HG03439 (cell line): Measurements from ENCODE around the gene DMD.

ENCODE experiments used
- ATAC-seq: cut with Tn5 transposase; IDR thresholded peaks from one replicate; pipeline ENCODE4 v1.9.1; 2021; ENCODE audit warnings: mild to moderate bottlenecking, moderate library complexity; ENCODE audit not compliant: unreplicated experiment

Gene DMD

DNA sequence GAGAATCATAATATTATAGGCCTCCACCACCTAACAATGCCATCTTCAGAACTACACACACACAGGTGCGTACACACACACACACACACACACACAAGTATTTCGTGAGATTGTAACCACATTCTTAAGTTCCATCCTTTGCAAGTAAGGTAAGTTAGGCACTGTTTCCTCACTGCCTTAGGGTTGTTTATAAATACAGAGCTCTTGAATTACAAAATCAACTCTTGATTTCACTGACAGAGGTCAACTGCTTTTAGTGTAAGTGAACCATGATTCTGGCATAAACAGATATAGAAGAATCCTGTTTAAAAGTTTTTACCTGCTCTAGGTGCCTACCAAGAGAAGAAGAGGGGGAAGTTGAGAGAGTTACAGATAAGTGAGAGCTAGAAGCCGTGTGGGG, 166.1 kb downstream of the DMD start:
- no peak for ATAC-seq

DNA sequence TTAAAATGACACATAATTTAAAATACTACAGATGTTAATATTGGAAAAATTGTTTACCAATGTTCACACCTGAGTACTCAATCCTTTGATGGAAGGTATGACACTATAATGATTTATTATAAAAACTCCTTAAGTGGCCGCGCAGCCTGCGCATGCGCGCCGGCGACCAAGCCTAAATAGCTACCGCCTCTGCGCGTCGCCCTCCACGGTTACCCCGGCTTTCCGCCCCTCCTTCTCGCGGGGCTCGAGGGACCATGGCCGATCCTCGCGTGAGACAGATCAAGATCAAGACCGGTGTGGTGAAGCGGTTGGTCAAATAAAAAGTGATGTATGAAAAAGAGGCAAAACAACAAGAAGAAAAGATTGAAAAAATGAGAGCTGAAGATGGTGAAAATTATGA, 170.2 kb downstream of the DMD start:
- ATAC-seq: no peak

DNA sequence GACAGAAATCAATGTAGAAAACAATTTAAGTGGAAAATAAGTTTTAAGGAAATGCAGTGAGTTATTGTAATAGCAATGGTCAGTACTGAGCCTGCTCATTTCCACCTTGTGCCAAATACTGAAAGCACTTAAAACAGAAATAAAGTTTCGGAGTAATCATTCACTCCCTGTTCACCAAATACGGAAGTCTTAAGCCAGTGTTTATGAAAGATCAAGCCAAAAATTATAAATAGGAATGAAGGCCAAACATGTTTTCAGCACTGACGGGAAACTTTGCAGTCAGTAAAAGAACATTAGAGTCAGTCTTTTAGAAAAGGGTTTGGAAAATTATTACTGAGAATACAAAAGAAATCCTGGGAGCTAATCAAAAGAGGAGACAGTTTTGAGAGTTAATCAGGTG, 178.6 kb downstream of the DMD start:
- no peak for ATAC-seq

DNA sequence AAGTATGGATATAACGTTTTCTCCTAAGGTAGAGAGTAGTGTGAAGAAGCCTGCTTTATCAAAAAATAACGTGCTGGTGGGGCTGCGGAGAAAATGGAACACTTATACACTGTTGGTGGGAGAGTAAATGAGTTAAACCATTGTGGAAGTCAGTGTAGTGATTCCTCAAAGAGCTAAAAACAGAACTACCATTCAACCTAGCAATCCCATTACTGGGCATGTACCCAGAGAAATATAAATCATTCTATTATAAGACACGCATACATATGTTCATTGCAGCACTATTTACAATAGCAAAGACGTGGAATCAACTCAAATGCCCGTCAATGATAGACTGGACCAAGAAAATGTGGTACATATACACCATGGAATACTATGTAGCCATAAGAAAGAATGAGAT, 196.4 kb downstream of the DMD start:
- ATAC-seq: no peak

DNA sequence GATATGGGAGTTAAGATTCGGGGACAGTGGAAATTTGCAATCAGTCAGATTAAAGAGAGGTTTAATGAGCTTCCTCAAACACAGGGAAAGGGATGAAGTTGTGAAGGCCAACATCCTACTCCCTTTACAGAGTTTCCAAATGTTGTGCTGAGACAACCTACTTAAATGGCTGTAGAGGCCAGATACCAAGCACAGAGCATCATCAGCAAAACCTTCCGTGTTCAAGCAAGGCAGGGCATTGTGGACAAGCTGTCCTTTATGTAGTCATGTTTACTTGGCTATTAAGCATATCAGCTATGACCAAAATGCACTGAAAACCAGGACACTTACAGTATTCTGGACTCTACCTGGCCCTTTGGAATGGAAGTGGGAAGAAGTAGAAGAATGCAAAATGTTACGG, 197.3 kb downstream of the DMD start:
- ATAC-seq: no peak

DNA sequence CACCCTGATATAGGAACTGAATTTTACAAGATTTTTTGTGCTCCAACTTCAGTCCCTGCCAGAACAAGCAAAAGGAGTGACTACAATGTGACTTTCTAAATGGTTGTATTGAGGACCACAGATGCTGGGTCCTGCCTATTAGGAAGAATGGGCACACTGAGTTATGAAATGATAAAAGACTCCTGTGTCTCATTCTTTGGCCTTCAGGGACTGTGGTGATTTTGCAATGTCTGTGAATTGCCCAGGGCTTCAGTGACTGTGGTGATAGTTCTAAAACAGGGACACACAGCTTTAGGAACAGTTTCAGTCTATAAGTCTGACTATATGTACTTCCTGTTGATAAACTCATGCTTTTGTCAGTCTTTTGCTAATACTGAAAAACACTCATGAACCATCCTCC, 210.2 kb downstream of the DMD start:
- ATAC-seq: no peak

DNA sequence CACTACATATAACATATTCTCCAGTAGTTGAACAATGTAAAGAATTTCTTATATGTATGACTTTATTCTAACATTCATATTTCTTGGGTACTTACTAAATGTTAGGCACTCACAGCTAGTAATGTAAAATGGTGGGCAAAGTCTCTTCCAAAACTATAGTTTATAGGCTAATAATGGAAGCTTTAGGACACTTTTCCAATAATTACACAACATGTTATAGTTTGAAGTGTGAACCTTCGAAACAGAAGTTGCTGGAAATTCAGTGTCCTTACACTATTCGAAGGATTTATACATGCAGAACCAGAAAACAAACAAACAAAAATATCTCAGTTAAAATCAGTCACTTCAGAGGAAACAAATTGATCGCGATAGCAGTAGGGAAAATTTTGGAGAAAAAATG, 212.6 kb downstream of the DMD start:
- no peak for ATAC-seq

DNA sequence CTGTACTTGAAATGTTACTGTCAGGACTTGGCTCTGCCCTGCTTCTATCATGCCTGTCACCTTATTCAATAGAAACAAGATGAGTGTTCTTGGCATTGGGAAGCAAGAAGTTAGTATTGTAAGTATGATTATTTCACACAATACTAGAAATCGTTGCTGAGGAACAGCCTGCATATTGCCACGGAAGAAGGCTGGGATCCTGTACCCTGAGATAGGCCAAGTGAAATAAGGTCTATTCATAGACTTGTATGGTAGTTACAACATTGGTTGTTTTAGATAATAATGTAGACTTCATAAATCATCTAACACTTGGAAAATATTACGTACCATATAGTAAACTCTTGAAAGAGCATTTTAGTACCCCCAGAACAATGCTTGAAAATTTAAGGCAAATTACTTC, 215.9 kb downstream of the DMD start:
- ATAC-seq: no peak

DNA sequence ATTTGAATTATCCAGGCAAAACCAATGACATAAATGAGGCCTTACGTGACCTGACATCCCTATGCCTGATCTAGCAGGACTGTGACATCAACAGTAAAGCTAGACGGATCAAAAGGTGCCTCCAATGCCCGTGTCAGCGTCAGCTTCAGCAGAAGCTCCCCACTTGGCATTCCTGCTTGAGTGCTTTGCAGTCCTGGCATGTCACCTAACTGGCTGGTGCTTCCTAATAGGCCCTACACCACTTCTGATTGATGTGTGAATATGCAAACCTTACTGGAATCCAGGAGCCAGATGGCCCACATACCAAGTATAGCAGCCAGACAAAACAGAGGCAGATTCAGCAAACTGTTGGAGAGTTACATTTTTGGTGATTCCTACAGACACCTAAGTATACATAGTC, 224.2 kb downstream of the DMD start:
- ATAC-seq: no peak

DNA sequence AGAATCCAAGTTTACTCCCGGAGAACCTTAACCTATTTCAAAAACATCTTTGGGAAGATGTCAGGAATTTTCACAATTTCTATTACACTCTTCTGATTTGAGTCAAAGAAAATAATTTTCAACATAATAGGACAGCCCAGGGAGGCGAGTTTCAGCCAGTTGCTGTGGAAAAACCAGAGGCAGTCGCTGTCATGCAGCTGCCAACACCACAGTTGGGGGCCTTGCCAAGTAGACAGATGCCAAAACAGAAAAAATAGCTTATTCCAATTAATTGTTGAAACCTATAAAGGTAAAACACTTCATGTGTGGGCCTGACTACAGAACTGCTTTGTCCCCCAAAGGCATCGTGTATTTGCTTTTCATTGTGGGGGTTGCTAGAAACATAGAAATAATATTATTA, 225.8 kb downstream of the DMD start:
- ATAC-seq: no peak

DNA sequence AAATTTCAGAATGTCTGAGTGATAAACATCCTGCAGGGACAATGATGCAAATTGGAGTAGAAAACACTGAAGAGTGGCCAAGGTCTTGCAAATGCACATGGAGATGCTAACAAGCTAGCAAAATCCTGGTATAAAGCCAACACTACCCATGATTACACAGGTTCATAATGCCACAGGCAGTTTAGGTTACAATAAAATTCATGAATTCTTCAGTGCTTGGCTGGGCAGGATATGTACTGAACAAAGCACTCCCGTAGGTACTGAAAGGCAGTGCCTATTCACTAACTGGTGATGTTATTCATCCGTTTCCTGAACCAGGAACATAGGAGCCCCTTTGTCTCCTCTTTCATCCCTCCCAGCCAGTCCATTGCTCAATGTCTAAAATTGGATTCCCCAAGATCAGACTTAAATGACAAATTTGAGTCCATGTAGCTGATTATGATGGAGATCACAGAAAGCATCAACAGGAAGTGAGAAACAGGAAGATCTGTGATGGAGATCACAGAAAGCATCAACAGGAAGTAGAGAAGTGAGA, 244.5 kb downstream of the DMD start:
- no peak for ATAC-seq

DNA sequence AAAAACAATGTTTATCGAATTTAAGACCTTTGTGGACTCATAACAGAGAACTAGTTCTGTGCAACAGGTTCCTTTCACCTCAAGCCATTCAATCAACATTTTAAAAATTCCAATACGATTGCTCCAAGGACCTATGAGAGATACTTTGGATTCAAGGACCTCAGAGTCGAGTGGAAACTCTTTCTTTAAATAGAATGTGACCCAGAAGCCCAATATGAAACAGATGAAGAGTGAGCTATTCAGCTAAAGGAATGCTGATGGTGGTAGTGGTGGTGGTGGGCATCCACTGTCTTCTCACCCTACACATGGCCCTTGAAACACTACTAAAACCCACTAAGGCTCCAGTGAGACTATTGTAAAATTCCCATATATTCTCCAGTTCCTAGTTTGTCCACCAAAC, 257.2 kb downstream of the DMD start:
- no peak for ATAC-seq

DNA sequence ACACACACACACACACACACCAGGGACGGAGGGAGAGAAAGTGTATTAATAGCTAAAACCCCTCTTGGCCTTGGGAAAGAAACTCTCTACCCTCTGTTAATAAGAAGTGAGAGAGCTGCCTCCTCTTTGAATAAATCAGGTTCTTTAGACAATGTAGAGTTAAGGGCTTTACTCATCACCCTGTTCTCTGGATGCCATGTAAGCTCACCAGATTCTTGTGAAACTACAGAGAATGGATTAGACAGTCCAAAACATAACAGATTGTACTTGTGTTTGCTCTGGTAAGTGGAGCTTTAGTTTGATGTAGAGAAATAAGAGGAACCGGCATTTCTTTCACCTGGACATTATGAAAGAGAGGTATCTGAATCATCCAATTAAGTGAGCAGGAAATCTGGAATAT, 263.2 kb downstream of the DMD start:
- no peak for ATAC-seq

DNA sequence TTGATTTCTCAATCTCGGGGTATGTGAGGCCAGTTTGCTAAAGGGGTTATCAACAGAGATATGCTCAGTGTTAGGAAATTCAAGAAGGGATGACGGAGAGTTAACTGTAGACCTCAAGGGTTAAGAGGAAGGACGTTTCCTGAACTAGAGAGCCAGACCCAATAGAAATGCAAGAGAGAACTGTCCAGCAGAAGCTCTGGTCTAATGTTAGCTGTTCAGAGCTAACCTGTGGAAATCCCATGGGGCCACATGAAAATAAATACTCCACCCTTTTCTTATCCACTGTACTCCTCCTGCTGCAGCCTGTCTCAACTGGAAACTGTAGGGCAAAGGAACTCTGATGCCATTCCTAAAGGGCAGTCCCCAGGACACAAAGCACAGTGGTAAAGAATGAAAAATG, 274.3 kb downstream of the DMD start:
- no peak for ATAC-seq

DNA sequence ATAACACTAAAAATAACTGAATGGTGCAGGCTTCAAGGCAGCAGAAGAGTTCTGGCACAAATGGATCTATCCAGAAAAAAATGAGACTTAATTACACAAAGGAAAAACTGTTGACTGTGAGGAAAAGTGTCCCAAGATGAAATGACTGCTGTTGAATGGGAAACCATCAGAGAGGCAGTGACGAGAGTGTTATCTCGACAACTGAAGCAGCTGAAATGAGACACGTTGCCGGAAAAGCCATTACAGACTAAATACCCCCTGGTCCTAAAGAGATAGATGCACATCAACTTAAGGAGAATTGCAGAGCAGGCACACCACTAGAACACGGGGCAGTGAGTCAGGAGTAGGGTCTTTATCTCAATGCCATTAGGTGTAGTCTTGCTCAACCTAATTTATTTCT, 277.8 kb downstream of the DMD start:
- ATAC-seq: no peak

DNA sequence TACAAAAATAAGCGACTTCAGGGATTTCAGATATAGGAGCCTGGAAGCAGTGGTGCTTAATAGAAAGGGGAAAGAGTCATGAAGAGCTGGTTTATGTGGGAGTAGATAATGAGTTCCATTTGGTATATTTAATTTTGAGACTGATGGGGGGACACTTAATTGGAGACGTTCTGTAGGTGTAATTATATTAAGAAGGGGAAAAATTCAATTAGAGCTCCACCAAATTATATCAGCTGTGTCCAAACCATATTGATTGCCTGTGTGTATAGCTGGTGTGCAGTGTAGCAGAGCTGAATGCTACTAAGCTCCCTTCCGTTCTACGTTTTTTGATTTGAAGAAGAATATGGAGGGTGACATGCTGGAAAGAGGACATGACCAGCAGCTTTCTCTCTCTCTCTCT, 282.3 kb downstream of the DMD start:
- ATAC-seq: no peak

DNA sequence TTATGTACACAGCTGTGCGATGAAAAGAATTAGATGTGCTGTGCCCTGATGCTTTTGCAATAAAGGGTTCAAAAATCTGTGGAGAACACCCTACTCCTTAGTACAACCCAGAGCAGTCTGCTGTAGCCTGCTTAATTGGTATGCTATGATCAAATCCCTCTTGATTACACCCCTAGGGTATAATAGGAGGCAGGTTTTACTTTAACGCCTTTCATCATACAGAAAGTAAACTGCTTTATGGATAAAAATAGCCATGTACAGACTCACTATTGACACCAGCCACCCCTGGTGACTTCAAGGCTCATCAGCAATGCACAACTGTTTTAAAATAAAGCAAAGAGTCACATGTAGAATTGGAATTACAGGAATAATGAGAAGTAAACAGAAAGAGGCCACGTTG, 315.3 kb downstream of the DMD start:
- no peak for ATAC-seq

DNA sequence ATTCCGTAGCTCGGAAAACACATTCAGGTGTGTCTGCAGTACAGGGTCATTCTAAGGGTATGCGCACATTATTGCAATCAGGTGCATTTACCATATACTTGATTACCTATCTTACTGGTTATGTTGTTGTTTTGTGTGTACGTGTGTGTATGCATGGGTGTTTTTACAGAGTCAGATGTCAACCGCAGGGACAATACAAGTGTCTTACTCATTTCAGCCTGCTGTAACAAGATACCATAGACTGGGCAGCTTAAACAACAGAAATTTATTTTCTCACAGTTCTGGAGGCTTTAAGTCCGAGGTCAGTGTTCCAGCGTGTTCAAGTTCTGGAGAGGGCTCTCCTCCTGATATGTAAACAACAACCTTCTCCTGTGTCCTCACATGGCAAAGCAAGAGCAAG, 316.7 kb downstream of the DMD start:
- no peak for ATAC-seq

DNA sequence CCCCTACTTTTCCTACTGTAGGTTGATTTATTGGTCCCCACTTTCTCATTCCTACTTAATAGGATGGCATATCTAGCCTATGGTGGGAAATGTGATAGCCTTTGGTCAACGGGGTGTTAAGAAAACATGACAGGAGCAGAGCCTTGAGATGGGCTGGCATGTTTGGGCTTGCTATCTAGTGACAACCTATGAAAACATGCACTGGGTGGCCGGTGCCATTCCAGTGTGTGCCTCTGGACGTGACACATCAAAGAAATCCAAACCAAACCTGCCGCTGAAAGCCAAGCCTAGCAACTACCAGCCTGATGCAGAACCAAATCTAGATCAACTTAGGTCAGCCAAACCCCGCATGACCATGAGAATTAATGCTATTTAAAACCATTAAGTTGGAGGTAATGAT, 317.6 kb downstream of the DMD start:
- ATAC-seq: no peak

DNA sequence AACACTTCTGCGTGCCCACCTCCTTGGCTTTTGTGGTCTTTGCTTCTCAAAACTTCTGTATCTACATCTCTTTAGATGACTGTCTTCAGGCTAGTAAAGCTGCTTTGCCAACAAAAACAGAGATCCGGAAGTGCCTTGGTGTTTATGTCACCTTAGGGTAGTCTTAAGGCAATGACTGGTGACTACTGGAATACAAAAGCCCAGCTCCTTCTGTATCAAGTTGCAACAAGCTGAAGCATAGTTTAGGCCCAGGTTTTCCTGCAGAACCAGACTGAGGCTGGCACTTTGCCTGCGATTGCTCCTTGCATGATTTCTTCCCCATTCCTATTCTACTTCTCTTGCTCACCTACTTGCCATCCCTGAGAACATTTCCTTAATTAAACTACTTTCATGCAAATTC, 333.8 kb downstream of the DMD start:
- ATAC-seq: no peak

DNA sequence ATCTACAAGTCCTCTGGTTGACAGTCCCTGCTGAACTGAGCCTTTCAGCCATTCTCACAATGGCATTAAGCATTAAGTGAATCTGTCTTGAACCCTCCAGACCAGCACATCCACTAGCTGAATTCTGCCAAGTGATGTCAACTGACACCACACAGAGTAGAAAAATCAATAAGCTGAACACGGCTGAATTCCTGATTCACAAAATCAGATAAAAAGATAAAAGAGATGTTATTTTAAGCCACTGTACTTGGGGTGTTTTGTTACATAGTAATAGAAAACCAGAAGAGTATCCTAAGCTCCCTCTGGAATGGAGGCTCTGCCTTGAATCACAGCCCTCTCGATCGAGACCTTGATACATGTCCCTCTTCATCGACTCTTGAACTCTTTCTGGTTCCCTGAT, 336.5 kb downstream of the DMD start:
- no peak for ATAC-seq

DNA sequence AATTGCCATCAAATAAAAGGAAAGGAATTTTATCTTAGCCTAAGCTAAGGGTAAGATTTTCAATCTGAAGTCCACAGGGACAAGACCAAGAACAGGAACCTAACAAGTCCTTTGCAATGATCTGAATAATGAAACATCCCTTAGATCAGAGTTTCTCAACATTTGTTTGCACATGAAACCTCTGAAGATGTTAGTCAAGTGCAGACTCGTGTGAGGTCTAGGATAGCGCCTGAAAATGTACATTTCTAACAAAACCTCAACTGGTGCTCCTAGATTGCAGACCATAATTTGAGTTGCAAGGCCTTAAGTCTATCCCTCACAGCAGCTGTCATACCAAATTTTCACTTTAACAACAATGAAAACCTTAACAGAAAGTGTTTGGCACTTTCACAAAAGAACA, 337.6 kb downstream of the DMD start:
- ATAC-seq: no peak

DNA sequence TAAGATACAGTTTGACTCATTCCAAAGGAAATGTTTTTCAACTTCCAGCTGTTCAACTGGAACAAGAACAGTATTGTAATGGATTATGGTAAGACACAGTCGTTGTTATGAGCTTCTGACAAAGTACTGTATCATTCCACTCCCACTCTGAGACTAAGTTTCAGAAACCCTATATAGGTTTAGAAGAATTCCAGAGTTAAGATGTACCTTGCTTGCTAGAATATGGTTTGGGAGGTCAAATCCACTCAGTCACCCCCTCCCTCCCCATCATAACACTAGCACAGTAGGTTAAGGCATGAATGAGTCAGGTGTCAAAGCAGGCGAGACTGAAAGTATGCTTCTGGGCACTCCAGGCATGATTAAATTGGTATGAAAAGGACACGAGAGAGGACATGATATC, 339.7 kb downstream of the DMD start:
- no peak for ATAC-seq

DNA sequence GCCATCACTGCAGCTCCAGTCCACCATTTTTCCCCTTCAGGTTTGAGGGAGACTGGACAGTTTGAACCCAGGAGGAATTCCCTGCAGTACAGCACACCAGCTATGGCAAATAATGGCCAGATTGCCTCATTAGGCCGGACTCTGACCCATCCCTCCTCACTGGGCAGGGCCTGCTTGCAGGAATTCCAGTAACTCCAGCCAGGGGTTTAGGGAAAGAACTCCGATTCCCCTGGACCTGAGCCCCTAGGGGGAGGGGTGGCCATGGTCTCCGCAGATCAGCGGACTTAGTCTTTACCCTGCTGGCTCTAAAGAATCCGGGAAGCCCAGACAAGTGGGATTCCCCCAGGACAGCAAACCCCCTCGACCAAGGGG, 342.8 kb downstream of the DMD start:
- ATAC-seq: no peak
